ENCODE results near the gene ANTXRL.
"Not testable (repeated sequence)": the region's sequence is repeated elsewhere in the genome, so short reads cannot be mapped to it uniquely, and the experiment has no call there.

Gene ANTXRL

DNA sequence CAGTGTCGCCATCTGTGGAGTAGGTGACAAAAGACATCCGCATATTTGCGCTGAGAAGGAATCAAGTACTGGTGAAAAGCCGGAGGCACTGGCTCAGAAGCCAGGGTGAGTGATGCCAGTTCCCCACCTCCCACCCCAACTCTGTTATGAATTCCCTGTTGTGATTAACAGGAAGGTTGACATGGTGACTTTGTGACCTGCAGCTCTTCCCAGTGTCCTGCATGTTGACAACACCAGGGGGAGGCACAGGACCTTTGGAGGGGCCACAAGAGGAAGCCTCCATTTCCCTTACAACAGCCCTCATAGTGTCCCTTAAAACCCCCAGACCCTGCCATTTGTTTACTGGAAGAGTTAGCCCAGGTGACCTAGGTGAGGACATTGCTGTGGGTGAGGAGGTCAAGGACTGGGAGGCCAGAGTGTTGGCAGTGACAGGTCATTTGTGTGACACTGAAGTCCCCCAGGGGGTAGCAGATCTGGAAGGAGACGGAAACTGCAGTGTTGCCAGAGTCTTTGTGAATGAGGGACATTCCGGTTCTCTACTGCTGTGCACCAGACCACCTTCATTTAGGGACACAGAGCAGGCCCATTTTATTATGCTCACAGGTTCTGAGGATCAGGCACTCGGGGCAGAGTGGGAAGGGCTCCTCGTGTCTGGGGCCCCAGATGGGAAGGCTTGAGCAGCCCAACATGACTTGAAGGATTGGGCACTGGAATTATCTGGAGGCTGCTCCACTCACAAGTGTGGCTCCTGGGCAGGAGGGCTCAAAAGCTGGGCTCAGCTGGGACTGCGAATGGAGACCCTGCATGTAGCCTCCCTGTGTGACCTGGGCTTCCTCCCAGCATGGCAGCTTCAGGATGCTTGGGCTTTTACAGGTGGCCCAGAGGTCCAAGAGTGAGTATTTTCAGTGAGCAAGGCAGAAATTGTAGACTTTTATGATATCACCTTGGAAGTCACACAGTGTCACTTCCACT lies 13.0 kb upstream of the ANTXRL start:
- DNase-seq = no peak

DNA sequence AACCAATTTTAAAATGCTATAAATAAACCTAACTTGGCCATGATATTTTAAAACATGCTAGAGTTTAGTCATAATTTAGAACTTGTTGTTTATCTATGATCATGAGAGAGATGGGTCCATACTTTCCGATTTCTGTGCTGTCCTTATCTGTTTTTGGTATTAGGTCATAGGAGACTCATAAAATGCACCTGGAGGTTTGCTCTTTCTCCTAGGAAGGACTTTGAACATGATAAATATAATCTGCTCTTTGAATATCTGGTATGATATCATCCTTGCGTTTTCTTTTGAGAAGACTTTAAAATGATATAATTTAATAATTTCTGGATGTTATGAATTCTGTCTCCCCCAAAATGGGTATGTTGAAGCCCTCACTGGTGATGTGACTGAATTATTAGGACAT lies 9.0 kb upstream of the ANTXRL start:
- no peak for DNase-seq

DNA sequence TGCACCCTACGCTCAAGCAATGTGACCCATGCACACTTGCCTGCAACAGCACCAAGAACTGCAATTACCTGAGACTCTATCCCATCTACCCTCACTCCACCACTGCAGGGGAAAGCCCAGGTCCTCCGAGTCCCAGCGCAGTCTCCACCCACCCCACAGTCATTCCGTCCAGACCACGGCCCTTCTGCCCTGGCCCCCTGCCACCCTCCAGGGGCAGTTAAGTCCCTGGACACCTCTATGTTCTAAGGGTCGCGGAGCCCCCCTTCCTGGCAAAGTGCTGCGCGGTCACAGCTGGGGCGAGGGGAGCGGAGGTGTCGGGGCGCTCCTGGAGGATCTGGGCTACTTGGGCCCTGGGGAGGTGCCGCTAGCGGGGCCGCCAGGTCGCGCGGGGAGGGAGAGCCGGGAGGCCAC lies 4.4 kb upstream of the ANTXRL start:
- not testable (repeated sequence) for DNase-seq

DNA sequence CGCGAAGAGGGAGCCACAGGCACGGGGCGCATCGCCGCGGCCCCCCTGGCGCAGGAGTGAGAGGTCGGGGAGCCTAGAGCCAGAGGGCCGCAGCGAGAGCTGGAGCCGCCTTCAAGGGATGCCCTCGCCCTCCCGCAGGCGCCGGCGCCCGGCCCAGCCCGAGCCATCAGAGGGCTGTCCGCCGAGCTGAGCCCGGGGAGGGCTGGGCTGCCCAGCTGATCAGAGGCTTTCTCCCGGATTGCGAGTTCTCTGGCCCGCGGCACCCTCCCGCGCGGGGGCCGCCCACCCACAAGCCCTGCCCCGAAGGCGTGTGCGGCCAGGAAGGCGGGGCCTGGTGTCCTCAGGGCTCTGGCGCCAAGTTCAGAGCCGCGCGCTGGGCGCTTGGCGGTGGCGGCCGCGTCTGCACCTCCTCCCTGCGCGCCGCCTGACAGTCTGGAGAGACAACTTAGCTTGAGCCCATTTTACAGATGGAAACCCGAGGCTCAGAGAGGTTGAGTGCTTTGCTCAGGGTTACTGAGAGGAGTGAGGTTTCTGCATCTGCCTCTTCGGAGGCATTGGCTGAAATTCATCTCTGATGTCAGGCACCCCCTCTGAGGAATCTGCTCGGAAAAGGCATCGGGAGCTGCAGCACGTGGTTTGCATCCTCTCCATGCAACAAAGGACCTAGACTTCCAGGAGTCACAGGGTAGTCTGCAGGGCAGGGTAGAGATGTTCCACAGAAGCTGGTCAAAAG lies 3.8 kb upstream of the ANTXRL start:
- DNase-seq = peak; percentile 72

DNA sequence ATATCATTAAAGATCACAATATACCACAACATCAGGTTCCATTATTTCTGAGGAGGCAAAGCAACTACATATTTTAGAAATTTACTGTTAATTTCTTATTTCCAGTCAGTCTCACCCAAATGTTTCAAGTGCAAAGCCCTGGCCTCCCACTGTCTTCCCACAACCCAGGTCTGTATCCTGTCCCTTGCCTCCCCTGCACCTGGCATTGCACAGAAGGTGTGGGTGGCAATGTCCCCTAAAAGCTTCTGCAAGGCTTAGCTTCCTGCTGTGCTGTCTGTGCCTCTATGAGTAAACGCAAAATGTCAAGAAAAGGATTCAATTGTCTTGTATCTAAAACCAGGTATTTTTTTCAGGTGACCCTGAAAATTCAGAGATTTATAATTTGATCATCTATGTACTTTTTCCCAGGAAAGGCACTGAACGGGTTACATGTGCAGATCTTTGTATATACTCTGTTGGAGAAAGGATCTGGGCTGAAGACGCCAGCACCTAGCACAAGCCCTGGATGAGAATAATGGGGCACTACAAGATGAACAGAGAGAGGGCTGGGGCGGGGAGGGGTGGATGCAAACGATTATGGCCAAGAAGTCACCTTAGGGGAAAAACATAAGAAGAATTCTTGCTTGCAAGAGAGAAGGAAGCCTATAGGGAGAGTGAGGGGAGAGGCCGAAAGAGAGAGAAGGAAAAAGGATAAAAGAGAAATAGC lies 3.1 kb upstream of the ANTXRL start:
- DNase-seq = no peak

DNA sequence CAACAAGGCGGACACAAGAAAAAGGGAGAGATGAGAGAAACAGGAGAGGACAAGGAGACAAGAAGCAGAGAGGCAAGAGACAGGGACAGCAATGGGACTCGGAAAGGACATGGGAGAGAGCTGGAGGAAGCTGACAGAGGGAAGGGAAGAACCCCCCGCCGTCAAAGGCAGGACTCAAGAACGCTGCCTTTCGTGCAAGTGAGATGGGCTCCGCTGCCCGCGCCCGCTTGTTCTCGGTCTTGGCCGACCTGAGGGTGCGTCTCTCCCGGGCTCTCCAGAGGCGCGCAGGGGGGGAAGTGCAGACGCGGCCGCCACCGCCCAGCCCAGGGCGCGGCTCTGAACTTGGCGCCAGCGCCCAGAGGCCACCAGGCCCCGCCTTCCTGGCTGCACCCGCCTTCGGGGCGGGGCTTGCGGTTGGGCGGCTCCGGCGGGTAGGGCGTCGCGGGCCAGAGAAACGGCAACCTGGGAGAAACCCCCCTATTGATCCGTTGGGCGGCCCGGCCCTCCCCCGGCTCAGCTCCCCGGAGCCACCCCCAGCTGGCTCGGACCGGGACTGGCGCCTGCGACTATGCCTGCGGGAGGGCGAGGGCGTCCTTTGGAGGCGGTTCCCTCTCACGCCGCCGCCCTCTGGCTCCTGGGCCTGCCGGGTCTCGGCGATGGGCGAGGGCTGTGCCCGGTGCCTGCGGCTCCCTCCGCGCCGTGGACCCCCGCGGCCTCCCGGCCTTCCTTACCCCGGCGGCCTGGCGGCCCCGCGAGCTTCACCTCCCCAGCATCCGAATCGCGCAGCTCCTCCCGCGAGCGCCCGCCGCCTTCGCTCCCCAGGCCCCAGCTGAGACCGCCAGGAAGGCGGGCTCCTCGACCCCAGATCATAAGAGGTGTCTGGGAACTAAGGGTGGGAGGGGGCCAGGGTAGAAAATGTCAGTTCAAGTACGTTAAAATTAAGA lies 2.2 kb upstream of the ANTXRL start:
- peak; percentile 69 for DNase-seq

DNA sequence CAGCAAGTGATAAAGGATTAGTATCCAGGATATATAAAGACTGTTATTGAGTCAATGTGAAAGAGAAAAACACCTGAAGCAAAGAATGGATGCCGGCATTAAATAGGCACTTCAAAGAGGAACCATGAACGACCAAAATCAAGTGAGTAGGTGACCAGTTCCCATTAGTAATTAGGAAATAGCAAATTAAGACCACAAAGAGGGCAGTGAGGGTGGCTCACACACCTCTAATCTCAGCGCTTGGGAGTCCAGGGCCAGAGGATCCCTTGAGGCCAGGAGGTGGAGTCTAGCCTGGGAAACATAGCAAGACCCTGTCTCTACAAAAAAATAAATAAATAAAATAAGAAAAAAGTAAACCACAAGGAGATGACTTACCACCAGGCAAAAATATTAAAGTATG lies 1.5 kb upstream of the ANTXRL start:
- no peak for DNase-seq

DNA sequence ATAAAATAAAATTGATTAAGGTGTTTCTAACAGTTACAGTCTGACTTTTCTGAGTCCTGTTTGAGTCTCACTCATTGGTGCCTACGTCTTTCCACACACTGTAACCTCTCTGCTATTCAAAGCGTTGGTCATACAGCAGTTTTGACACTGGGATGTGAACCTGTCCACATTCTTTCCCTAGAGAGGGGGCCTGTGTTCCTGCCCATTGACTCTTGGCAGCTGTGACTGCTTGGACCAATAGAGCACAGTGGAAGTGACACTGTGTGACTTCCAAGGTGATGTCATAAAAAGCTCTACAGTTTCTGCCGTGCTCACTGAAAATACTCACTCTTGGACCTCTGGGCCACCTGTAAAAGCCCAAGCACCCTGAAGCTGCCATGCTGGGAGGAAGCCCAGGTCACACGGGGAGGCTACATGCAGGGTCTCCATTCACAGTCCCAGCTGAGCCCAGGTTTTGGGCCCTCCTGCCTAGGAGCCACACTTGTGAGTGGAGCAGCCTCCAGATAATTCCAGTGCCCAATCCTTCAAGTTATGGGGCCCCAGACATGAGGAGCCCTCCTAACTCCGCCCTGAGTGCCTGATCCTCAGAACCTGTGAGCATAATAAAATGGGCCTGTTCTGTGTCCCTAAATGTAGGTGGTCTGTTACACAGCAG lies 704 bp upstream of the ANTXRL start:
- DNase-seq = no peak

DNA sequence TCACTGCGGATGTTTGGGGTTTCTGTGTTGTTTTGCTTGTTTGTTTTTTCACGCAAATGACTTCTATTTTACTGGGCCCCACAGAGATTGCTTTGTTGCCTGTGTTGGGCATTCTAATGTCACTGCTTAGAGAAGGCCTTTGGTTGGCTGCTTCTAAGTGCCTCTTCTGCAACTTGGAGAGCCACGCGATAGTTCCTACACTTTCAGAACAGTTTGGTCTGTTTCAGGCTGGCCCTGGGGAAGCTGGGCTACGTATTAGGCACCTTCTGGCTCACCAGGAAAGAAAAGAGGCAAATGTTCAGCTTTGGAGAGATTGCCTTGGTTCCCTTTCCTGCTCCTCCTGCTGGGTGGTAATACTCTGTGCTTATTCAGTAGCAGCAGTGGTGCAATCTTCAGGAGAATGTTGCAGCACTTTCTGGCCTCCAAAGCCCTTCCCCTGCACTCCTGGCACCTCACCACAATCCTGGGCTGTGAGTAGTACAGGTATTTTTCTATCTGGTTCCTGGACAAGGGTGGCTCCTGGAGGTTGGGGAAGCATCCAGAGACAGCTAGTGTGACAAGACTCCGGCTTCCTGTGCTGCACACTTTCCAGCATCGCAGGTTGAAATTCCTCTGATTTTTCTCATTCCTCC lies 1.2 kb downstream of the ANTXRL start:
- no peak for DNase-seq

DNA sequence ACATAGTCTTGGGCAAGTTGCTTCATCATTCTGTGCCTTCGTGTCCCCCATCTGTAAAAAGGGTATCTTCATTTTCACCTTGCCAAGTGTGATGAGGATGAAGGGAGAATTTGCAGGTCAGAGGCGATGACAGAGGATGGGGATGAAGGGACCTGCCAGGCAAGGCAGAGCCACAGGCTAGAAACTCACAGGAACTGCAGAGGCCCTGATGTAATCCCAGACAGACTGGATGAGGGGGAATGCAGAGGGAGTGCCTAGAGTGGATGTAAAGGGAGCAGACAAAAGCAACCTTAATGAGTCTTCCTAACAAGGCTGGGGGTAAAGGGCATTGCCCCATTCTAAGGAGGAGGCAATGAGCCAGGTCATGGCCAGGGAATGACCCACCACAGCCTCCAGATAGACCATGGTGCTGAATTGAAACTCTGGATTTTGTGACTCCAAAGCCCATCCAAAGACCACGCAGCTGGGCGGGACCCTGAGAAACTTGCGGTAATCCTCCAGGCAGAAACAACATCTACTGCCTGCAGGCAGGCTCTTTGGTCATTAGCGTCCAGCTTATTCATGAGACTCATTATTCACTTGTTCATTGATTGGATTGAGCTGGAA lies 1.9 kb downstream of the ANTXRL start:
- no peak for DNase-seq

DNA sequence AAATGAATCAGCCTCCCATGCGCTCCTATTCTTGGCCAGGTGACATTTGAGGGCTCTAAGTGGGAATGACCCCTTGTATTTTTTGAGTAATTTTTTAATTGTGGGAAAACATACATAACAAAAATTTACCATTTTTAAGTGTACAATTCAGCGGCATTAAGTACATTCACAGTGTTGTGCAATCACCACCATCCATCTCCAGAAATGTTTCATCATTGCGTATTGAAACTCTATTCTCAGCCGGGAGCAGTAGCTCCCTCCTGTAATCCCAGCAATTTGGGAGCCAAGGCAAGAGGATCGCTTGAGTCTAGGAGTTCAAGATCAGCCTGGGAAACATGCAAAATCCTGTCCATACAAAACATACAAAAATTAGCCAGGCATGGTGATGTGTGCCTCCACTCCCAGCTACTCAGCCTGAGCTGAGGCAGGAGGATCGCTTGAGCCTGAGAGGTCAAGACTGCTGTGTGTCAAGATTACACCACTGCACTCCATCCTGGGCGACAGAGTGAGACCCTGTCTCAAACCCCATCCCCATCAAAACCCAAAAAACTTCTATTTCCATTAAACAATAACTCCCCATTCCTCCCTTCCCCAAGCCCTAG lies 2.5 kb downstream of the ANTXRL start:
- no peak for DNase-seq

DNA sequence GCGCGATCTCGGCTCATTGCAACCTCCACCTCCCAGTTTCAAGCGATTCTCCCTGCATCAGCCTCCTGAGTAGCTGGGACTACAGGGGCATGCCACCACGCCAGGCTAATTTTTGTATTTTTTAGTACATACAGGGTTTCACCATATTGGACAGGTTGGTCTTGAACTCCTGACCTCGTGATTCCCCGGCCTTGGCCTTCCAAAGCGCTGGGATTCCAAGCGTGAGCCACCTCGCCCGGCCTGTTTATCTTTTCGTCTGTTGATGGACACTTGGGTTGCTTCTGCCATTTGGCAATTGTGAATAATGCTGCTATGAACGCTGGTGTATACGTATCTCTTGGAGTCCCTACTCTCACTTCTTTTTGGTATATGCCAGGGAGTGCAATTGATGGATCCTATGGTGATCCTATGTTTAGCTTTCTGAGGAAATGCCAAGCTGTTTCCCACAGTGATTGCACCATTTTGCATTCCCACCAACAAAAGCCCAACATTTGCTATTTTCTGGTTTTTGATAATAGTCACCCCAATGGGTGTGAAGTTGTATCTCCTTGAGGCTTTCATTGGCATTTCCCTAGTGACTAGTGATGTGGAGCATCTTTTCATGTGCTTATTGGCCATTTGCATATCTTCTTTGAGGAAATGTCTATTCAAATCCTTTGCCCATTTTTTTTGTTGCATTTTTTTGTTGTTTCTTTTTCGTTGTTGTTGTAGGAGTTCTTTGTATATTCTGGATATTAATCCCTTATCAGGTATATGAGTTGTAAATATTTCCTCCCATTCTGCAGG lies 3.5 kb downstream of the ANTXRL start:
- DNase-seq = no peak

DNA sequence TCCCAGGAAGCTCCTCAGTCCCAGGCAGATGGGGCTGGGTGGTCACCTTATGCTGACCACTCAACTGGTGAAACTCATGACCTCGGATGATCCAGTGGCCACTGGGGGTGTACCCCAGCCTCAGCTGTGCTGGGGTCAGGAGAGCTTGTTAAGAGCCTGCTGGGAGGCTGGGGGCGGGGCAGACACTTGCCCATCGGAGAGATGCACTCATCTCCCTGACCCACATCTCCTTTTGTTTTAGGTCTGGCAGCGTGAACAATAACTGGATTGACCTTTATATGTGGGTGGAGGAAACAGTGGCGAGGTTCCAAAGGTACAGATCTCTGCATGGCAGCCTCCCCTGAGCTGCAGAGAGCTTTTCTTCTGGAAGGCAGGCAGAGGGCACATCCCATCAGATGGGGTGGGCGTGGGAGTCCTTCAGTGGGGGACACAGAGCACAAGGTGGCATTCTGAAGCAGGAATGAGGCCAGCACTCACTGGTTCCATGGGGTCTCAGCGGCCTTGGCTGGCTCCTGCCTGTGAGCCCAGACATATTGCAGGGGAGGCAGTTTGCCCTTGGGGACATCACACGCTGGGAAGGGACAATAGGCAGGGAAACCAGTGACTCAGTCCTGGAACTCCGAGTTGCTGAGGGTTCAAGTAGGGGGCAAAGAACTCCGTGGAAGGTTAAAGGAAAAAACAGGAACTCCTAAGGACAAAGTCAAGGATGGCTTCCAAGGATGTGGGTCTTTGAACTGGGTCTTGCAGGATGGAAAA lies 5.2 kb downstream of the ANTXRL start:
- no peak for DNase-seq

DNA sequence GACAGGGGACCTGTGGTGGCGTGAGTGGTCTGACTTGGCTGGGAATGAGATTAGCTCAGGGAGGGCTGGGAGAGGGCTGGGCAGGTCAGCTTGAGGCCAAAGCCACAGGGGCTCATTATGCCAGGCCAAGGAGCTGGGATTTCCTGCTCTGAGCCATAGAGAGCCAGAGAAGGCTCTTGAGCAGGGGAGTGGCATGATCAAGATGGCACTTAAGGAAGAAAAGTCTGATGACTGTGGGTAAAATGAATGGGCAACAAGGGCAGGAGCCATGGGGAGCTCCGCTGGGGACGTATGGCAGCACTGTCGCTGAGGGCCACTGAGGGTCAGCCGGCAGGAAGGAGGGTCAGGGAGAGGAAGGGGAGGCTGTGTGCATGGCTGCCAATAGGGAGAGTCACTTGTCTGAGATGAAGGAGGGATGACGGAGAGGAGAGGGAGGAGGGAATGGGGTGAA lies 5.8 kb downstream of the ANTXRL start:
- DNase-seq = no peak

DNA sequence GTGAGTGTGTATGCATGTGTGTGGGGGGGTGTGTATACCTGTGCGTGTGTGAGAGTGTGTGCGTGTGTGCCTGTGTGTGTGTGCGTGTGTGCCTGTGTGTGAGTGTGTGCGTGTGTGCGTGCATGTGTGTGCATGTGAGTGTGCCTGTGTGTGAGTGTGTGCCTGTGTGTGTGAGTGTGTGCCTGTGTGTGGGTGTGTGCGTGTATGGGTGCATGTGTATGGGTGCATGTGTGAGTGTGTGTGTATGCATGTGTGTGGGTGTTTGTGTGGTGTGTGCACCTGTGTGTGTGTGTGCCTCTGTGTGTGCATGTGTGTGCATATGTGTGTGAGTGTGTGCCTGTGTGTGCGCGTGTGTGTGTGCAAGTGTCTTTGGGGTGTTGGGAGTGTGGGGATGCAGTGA lies 6.4 kb downstream of the ANTXRL start:
- no peak for DNase-seq

DNA sequence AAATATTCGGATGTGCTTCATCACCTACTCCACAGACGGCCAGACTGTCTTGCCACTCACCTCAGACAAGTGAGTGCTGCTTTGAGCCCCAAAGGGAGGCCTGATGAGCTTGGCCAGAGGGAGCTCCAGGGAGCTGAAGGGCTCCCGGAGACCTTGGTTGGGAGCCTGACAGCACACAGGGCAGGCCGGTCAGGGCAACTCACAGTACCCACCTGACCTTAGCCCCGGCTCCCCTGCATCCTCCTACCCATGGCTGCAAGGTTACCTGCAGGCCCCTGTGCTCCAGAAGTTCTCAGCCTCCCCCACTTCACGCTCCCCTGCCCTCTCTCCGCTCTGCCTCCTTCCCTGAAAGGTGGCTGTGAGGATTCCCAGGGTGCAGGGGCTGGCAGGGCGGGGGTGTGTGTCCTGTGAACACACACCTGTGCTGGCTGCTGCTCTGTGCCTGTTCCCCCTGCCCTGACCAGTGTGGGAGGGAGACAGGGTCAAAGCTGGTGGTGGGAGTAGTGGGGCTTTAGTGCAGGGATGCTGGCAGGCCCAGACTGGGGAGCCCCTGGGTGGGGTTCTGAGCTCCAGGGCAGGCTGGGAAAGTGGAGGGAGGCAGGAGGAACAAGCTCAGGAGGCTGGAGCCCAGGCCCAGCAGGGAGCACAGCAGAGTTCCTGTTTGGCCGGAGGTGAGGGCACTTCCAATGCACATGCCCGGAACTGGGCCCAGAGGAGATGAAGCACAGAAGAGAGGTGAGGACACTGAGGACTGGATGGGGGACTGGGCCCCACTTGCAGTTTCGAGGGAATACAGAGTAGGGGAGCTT lies 7.2 kb downstream of the ANTXRL start:
- DNase-seq = no peak

DNA sequence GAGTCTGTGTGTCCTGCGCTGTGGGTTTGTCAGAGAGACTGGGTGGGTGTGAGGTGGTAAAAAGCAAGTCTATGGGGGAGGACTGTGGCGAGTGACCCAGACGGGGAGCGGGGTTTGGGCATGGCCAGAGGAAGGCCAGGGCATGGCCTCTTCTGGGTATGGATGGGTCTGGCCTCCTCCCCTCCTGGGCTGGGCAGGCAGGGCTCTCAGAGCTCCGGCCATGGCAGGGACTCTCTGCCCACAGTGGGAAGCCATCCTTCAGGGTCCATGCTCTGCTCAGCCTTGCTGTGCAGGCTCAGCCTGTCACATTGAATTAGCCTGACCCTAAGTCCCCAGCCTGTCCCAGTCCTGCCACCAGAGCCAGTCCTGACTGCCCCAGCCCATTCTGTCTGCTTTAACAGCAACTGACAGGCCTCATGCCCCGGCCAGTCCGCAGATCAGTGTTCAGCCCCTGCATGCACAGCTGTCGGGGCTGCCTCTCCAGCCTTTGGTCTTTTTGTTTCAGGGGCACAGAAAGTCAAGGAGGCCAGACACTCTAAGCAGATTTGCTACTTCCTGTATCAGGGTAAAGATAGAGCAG lies 7.9 kb downstream of the ANTXRL start:
- no peak for DNase-seq

Data from fibroblast of skin of back (primary cell).